Measurements from ENCODE around the gene TFB1M. TPM values are rescaled to one million over a fixed set of nuclear protein-coding genes. Genes with fewer than 3 reads are reported as not detected.
A peak's percentile ranks its signal among the peaks of the same experiment; 100 is the strongest.
"Not testable (repeated sequence)": the region's sequence is repeated elsewhere in the genome, so short reads cannot be mapped to it uniquely, and the experiment has no call there.

The TFB1M gene
- total RNA-seq, 1 donor from 2014 or later: 20.6 TPM

- intact Hi-C loops (cut with DNase I): no loop called here
Measured at GRCh38 chr6:155222506-155222905, 91.8 kb downstream of the TFB1M start.

GRCh38 chr6:155221086-155221485, 93.2 kb downstream of the TFB1M start:
- intact Hi-C loops (cut with DNase I): no loop called here
- Histone ChIP-seq H3K36me3 (no peaks in the 10 kb centered on the region), H3K27ac (no peak overlapping the region), H3K9me3 (no peaks in the 10 kb centered on the region), H3K27me3 (ENCODE audit: low read depth) (no peaks in the 10 kb centered on the region), H3K4me1 (no peaks in the 10 kb centered on the region), H3K4me3 (no peak overlapping the region)
- ATAC-seq (no peak), DNase-seq (no peak)
- TF ChIP-seq, protein P1, sequence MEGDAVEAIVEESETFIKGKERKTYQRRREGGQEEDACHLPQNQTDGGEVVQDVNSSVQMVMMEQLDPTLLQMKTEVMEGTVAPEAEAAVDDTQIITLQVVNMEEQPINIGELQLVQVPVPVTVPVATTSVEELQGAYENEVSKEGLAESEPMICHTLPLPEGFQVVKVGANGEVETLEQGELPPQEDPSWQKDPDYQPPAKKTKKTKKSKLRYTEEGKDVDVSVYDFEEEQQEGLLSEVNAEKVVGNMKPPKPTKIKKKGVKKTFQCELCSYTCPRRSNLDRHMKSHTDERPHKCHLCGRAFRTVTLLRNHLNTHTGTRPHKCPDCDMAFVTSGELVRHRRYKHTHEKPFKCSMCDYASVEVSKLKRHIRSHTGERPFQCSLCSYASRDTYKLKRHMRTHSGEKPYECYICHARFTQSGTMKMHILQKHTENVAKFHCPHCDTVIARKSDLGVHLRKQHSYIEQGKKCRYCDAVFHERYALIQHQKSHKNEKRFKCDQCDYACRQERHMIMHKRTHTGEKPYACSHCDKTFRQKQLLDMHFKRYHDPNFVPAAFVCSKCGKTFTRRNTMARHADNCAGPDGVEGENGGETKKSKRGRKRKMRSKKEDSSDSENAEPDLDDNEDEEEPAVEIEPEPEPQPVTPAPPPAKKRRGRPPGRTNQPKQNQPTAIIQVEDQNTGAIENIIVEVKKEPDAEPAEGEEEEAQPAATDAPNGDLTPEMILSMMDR (IDR thresholded peaks at IDR 0.05): no peak

More at GRCh38 chr6:155222506-155222905, 91.8 kb downstream of the TFB1M start:
- Histone ChIP-seq H3K27ac (no peak overlapping the region), H3K4me1 (no peaks in the 10 kb centered on the region), H3K9me3 (no peaks in the 10 kb centered on the region), H3K4me3 (no peak overlapping the region), H3K36me3 (no peaks in the 10 kb centered on the region), H3K27me3 (ENCODE audit: low read depth) (no peaks in the 10 kb centered on the region)
- ATAC-seq: peak in 1 of 2 donors; percentile 25
- TF ChIP-seq, protein P1 (IDR thresholded peaks at IDR 0.05): no peak
- DNase-seq: no peak

GRCh38 chr6:155219858-155220301, 94.4 kb downstream of the TFB1M start:
- ATAC-seq: no peak

DNA sequence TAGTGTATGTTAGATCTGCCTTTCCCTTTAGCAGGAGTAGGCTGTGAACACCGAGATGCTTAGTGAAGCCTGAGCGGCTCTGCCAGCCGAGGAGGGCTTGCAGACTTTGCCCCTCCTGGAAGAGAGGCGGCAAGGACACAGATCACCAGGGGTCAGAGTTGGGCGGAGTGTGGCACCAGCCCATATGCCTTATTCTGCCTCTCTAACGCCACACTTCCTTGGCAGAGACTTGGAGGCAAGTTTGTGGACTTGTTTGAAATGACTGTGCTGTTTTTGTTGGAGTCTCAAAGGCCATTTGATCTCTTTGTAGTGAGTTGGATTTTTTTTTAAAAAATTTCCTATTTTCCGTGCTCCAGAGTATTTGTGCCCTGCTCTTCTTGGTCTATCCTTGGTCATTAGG, 95.0 kb downstream of the TFB1M start:
- H3K27ac ChIP-seq: no peak overlapping the region
- intact Hi-C loops (cut with DNase I): no loop called here
- H3K9me3 ChIP-seq: no peaks in the 10 kb centered on the region
- H3K36me3 ChIP-seq: no peaks in the 10 kb centered on the region
- H3K4me3 ChIP-seq: no peak overlapping the region
- no peak for ATAC-seq
- H3K27me3 ChIP-seq (ENCODE audit: low read depth): no peaks in the 10 kb centered on the region
- TF ChIP-seq, protein P1 (IDR thresholded peaks at IDR 0.05): no peak
- DNase-seq: no peak
- H3K4me1 ChIP-seq: no peaks in the 10 kb centered on the region

More at GRCh38 chr6:155219858-155220301, 94.4 kb downstream of the TFB1M start:
- Histone ChIP-seq H3K27me3 (ENCODE audit: low read depth) (no peaks in the 10 kb centered on the region), H3K9me3 (no peaks in the 10 kb centered on the region), H3K4me1 (no peaks in the 10 kb centered on the region), H3K36me3 (no peaks in the 10 kb centered on the region), H3K4me3 (no peak overlapping the region), H3K27ac (no peak overlapping the region)
- intact Hi-C loops (cut with DNase I): no loop called here
- DNase-seq: no peak
- TF ChIP-seq, protein P1 (IDR thresholded peaks at IDR 0.05): no peak

DNA sequence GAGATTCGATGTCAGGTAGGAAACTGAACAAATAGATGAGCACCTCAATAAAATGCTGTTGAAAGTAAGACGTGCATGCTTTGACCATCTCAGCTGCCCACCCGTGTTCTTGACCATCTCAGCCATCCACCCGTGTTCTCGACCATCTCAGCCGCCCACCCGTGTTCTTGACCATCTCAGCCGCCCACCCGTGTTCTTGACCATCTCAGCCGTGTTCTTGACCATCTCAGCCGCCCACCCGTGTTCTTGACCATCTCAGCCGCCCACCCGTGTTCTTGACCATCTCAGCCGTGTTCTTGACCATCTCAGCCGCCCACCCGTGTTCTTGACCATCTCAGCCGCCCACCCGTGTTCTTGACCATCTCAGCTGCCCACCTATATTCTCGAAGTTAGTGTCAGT, 95.6 kb downstream of the TFB1M start:
- DNase-seq; H3K27ac ChIP-seq; H3K4me3 ChIP-seq; H3K9me3 ChIP-seq; intact Hi-C loops (cut with DNase I); H3K36me3 ChIP-seq; H3K27me3 ChIP-seq (ENCODE audit: low read depth); H3K4me1 ChIP-seq; ATAC-seq: not testable (repeated sequence)

DNA sequence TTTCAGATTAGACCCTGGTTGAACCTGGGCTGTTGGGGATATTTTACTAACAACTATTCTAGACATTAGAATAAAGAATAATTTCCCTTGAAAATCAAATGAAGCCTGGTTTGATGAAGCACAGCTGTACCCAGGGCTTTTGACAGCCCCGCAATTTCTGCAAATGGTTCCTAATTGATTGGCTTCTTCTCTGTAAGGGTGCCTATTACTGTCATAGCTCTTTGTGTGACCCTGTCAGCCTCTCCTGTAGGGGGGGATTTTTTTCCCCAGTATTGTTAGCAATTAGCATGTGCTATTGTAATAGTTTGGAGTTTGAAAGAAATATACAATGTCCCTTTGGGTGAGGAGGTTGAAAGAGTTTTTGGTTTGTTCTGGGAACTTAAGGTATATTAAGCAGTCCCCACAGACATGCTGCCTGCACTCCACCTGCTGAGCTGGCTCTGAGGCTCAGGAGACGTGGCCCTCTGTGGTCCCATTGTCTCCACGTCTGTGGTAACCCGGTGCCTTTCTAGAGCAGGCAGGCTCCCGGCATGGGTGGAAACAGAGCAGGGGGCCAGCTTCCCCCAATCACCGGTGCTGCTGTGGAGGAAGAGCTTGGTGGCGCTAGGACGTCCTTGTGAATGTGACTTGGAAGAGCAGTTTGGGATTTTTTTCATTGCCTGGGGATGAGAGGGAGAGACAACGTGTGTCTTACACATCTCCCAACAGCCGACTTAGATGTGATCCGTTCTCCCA, 97.8 kb downstream of the TFB1M start:
- intact Hi-C loops (cut with DNase I): no loop called here
- Histone ChIP-seq H3K36me3 (no peaks in the 10 kb centered on the region), H3K4me1 (no peaks in the 10 kb centered on the region), H3K27me3 (ENCODE audit: low read depth) (no peaks in the 10 kb centered on the region), H3K27ac (no peak overlapping the region), H3K9me3 (no peaks in the 10 kb centered on the region), H3K4me3 (no peak overlapping the region)
- ATAC-seq: no peak
- no peak for DNase-seq
- TF ChIP-seq, protein P1 (IDR thresholded peaks at IDR 0.05): no peak
